ENCODE data around the gene RANBP1.

Gene RANBP1

GRCh38 chr22:20138868-20139267 lies 23.0 kb downstream of the RANBP1 start:
- DNase-seq = no peak

- DNase-seq = no peak
These were observed 23.6 kb downstream of the RANBP1 start for GRCh38 chr22:20139391-20140106.

GRCh38 chr22:20140107-20140445 lies 24.2 kb downstream of the RANBP1 start:
- no peak for DNase-seq

- no peak for DNase-seq
These were observed 24.6 kb downstream of the RANBP1 start for GRCh38 chr22:20140521-20140964.

GRCh38 chr22:20141186-20142077 lies 25.5 kb downstream of the RANBP1 start:
- DNase-seq = peak in 1 of 2 experiments; percentile 23

GRCh38 chr22:20142711-20143621 lies 27.1 kb downstream of the RANBP1 start:
- DNase-seq = no peak

GRCh38 chr22:20143883-20144665 lies 28.2 kb downstream of the RANBP1 start:
- DNase-seq = no peak

- no peak for DNase-seq
These were observed 29.4 kb downstream of the RANBP1 start for GRCh38 chr22:20145206-20145831.

- no peak for DNase-seq
These were observed 29.9 kb downstream of the RANBP1 start for GRCh38 chr22:20145832-20146223.

- DNase-seq = no peak
These were observed 30.9 kb downstream of the RANBP1 start for GRCh38 chr22:20146777-20147176.

GRCh38 chr22:20147237-20147988 lies 31.5 kb downstream of the RANBP1 start:
- no peak for DNase-seq

- no peak for DNase-seq
These were observed 32.5 kb downstream of the RANBP1 start for GRCh38 chr22:20148414-20148813.

- no peak for DNase-seq
These were observed 33.6 kb downstream of the RANBP1 start for GRCh38 chr22:20149257-20150250.

- DNase-seq = no peak
These were observed 34.7 kb downstream of the RANBP1 start, which contains the start of gene CCDC188 for GRCh38 chr22:20150381-20151275. CCDC188 (minus strand) TSS chr22:20151055; CDS start chr22:20150986, 69 bp downstream.

- no peak for DNase-seq
These were observed 35.3 kb downstream of the RANBP1 start for GRCh38 chr22:20151276-20151588.

- no peak for DNase-seq
These were observed 36.6 kb downstream of the RANBP1 start for GRCh38 chr22:20152464-20152890.

GRCh38 chr22:20153945-20154344 lies 38.0 kb downstream of the RANBP1 start:
- no peak for DNase-seq

- DNase-seq = no peak
These were observed 38.8 kb downstream of the RANBP1 start for GRCh38 chr22:20154602-20155187.

All from SW 1271 (cell line).